IPS DF 6.9 (cell line): ENCODE data around the gene TAS2R10.
"Not testable (repeated sequence)": the region's sequence is repeated elsewhere in the genome, so short reads cannot be mapped to it uniquely, and the experiment has no call there.

ENCODE experiments used
- DNase-seq: peaks from one replicate; pipeline ENCODE4 v3.0.0-alpha.2; 2013; ENCODE audit warnings: low read depth, low spot score
- H3K27ac ChIP-seq: one replicate; pipeline ENCODE4 v1.5.1; 2013; ENCODE audit warnings: low read length, control low read depth
- H3K27me3 ChIP-seq: 2 replicates; pipeline ENCODE4 v1.6.1; 2013; ENCODE audit warnings: mild to moderate bottlenecking, low read length; ENCODE audit not compliant: control insufficient read depth, insufficient read depth
- H3K36me3 ChIP-seq: 2 replicates; pipeline ENCODE4 v1.6.1; 2013; ENCODE audit warnings: low read length; ENCODE audit not compliant: control insufficient read depth, insufficient read depth
- H3K4me1 ChIP-seq: 2 replicates; pipeline ENCODE4 v1.6.1; 2013; ENCODE audit warnings: low read length; ENCODE audit not compliant: control insufficient read depth, insufficient read depth
- H3K4me3 ChIP-seq: 2 replicates; pipeline ENCODE4 v1.5.1; 2013; ENCODE audit warnings: mild to moderate bottlenecking, low read length
- H3K9me3 ChIP-seq: 2 replicates; pipeline ENCODE4 v1.6.1; 2013; ENCODE audit warnings: low read length, inconsistent platforms; ENCODE audit not compliant: control insufficient read depth, insufficient read depth
- WGBS: extraction: QIAGEN DNeasy Blood & Tissue Kit; methylation state at CpG from one replicate; pipeline ENCODE4 v1.1.7; 2013; ENCODE audit warnings: mixed read lengths, missing lambda C conversion rate; ENCODE audit not compliant: insufficient read length, insufficient coverage; 5-methylcytosine and 5-hydroxymethylcytosine counted together

The TAS2R10 gene

DNA sequence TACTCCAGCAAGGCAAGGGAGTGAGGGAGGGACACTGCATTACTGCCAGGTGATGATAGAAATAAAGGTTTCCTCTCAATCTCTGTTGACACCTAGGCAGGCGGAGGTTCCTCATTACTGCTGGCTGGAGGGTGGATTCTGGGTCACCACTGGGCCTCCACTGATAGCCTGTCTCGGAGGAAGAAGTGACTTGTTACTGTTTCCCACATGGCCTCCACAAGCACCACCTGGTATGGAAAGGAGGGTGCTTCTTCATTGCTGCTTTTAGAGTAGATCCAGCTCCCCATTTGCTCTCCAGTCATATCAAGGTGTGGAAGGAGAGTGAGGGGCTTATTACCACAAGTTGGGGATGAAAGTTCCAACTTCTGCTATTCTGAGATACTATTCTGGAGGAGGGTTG, 16.7 kb upstream of the TAS2R10 start:
- H3K27ac ChIP-seq: no peak overlapping the region
- H3K4me3 ChIP-seq: no peak overlapping the region
- H3K36me3 ChIP-seq: no peaks in the 10 kb centered on the region
- no peaks in the 10 kb centered on the region for H3K9me3 ChIP-seq
- no peaks in the 10 kb centered on the region for H3K27me3 ChIP-seq
- DNase-seq: no peak
- H3K4me1 ChIP-seq: no peaks in the 10 kb centered on the region
- no CpG with 5 or more reads among the region's 2 CpGs for WGBS

DNA sequence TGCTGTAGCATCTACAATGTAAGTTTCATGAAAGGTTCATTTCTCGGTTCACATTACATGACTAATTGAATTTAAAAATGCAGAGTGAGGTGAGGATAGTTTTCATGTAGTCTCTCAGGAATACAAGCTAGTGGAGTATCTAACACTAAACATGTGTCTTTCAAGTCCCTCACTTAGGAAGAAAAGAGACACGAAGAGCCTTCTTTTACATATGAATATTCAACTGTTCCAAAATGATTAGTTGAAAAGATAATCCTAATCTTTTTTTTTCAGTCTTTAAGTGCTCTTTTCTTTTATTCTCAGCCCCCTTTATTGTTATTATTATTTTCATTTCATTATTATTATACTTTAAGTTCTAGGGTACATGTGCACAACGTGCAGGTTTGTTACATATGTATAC, 12.3 kb upstream of the TAS2R10 start:
- Histone ChIP-seq H3K27ac (no peak overlapping the region), H3K27me3 (no peaks in the 10 kb centered on the region), H3K4me3 (no peak overlapping the region), H3K9me3 (no peaks in the 10 kb centered on the region), H3K4me1 (no peaks in the 10 kb centered on the region), H3K36me3 (no peaks in the 10 kb centered on the region)
- no peak for DNase-seq
- no CpG with 5 or more reads among the region's 3 CpGs for WGBS

DNA sequence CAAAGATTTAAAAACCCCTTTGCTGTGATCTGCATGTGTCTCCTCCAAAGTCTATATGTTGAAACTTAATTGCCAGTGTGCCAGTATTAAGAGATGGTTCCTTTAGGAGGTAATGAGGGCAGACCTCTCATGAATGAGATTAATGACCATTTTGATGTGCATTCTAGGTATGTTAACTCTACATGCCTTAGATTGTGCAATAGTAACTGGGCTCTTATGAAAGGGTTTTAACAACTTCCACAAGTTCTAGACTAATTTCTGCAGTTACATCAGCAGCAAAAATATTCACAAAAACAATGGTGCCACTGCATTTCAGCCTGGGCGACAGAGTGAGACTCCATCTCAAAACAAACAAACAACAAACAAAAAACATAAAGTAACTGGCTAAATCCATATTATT, 3.8 kb upstream of the TAS2R10 start:
- no peaks in the 10 kb centered on the region for H3K36me3 ChIP-seq
- H3K9me3 ChIP-seq: no peaks in the 10 kb centered on the region
- no peaks in the 10 kb centered on the region for H3K27me3 ChIP-seq
- DNase-seq: no peak
- H3K4me3 ChIP-seq: no peak overlapping the region
- H3K4me1 ChIP-seq: no peaks in the 10 kb centered on the region
- no peak overlapping the region for H3K27ac ChIP-seq
- no CpG with 5 or more reads among the region's 1 CpG for WGBS

DNA sequence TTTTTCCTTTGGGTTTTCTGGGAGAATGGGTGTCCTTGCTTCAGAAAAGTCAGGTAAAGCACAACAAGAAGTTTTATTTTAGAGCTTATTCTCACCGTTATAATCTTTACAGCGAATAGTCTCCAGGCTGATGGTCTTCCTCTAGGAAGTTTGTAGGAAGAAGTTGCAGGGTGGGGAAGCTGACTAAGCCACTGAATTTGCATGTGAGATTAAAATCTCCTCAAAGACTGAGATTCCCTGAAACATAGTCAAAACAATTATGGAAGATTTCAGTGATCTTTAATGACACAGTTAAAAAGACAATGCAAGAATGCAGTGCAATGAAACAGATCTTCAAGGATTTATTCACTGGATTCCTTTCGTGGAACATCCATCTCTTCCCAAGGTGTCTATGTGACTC, 1.2 kb downstream of the TAS2R10 start:
- no peaks in the 10 kb centered on the region for H3K27me3 ChIP-seq
- no peak overlapping the region for H3K27ac ChIP-seq
- H3K9me3 ChIP-seq: no peaks in the 10 kb centered on the region
- H3K36me3 ChIP-seq: no peaks in the 10 kb centered on the region
- no CpG with 5 or more reads among the region's 3 CpGs for WGBS
- DNase-seq: no peak
- H3K4me1 ChIP-seq: no peaks in the 10 kb centered on the region
- no peak overlapping the region for H3K4me3 ChIP-seq

DNA sequence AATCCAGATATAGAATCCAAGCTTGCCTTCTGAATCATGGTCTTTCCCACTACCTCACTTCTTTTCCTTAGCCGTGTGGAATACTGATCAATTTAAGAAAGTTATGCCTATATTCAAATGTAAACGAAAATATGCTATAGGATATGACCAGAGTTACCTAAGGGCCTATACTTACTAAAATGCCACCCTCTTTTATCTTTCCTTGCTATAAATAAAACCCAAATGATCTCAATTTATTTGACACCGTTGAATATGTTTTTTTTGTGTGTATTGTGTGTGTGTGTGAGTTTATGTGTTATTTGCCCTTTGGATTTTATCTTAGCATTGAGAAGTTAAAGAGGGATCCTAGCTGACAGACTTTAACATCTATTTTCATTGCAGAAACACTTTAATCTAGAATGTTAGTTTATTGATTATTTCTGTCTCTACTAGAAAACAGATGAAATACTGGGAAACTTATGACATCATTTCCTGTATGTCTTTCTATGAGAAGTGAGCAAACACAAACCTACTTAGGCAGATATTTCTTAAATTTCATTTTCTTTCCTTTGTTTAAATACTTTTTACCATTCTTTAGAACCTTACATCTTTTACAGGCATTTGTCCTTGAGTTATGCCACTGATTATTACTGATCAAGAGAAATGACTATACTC, 14.1 kb downstream of the TAS2R10 start:
- no peak for DNase-seq
- no peaks in the 10 kb centered on the region; the same call in 1 of the 2 replicates for H3K27me3 ChIP-seq
- no peak overlapping the region for H3K4me3 ChIP-seq
- H3K27ac ChIP-seq: no peak overlapping the region
- H3K9me3 ChIP-seq: no peaks in the 10 kb centered on the region
- WGBS: 100% methylated on average over 1 of the region's 3 CpGs
- H3K4me1 ChIP-seq: no peaks in the 10 kb centered on the region
- H3K36me3 ChIP-seq: no peaks in the 10 kb centered on the region

DNA sequence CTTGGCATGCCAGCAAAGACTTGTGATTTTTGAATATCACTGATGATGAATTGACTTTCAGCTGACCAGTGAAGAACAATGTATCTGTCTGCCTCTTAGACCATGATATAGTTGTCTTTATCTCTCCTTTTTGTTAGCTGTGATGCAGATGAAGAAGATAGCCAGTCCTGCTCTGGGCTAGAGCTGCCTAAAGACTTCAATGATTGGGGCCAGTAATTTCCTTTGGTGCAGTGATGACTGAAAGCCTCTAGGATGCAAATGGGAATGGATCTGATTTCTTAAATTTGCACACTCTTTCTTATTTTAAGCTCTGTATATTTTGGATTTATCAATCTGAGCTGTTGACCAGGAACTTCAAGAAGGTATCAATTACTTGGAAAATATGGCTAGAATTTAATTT, 16.1 kb downstream of the TAS2R10 start, which contains the start of gene TAS2R9:
Gene TAS2R9, minus strand, starts transcription at position 101 of the 400 bp plus-strand sequence. Its CDS starts 93 bp downstream, at position 8.
- H3K4me1 ChIP-seq: no peaks in the 10 kb centered on the region
- no peaks in the 10 kb centered on the region for H3K9me3 ChIP-seq
- no peak for DNase-seq
- no peaks in the 10 kb centered on the region for H3K36me3 ChIP-seq
- no peak within 1 kb of the TSS for H3K27ac ChIP-seq
- H3K27me3 ChIP-seq: no peaks in the 10 kb centered on the region; the same call in 1 of the 2 replicates
- no peak within 1 kb of the TSS for H3K4me3 ChIP-seq

DNA sequence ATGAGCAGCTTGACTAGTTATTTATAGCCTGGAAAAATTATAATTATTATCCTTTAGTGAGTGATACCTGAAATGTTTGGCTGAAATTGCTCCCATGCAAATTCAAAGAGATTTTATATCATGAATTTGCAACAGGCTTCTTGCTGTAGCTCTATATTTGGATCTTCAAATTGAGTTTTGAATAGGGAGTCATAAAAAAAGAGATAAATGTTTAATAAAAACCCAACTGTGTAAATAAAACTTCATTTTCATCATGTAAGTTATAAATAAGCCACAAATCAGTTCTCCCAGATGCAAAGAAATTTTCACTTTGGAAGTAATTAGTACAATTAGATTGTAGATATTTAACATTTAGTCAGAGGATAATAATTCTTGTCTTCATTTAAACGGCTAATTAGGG, 19.0 kb downstream of the TAS2R10 start, which contains the start of gene TAS2R8:
Gene TAS2R8, minus strand, starts transcription at position 101 of the 400 bp plus-strand sequence. CDS start 306 bp downstream, outside the sequence.
- no CpG with 5 or more reads among the region's 1 CpG for WGBS
- H3K9me3 ChIP-seq: no peaks in the 10 kb centered on the region
- H3K36me3 ChIP-seq: no peaks in the 10 kb centered on the region
- H3K27ac ChIP-seq: no peak within 1 kb of the TSS
- no peaks in the 10 kb centered on the region for H3K4me1 ChIP-seq
- no peaks in the 10 kb centered on the region; the same call in 1 of the 2 replicates for H3K27me3 ChIP-seq
- DNase-seq: no peak
- H3K4me3 ChIP-seq: no peak within 1 kb of the TSS

DNA sequence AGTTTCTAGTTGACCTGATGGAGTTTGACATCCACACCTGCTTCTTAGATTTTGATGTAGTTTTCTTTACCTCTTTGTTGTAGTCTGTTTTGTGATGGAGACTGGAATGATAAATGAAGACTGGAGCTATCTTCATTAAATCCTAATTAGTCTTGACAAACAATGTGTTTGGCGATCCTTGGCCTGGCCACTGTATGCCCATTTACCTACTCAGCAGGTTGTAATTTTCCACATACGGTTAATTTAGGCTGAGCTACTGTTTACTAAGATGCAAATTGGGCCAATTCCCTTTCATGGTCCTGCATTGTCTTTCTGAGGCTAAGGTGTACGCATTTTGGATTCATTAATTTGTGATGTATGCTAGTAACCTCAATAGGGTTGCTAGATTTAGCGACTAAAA, 23.6 kb downstream of the TAS2R10 start, which contains the start of gene TAS2R7:
Gene TAS2R7, minus strand, starts transcription at position 41 of the 400 bp plus-strand sequence. CDS start 57 bp downstream, outside the sequence.
- Histone ChIP-seq H3K4me3 (no peak within 1 kb of the TSS), H3K27me3 (no peaks in the 10 kb centered on the region), H3K36me3 (no peaks in the 10 kb centered on the region), H3K27ac (no peak within 1 kb of the TSS), H3K9me3 (no peaks in the 10 kb centered on the region), H3K4me1 (no peaks in the 10 kb centered on the region)
- DNase-seq: no peak
- no CpG with 5 or more reads among the region's 4 CpGs for WGBS

DNA sequence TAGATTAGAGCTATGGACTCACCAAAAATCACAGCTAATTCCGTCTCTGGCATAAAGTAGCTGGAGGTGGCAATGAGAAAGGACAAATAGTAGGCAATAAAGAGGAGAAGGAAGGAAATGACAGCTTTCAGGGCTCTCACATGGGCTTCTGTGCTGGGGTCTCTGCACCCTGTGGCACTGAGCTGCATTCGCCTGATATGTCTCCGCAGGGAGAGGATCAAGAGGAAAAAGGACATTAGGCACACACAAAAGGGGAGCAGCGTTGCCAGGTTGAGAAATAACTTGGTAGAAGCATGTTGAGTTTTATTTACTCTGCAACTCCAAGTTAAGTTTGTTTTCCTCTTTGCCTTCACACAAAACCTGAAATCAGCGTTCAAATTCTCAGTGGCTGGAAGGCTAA, 24.4 kb downstream of the TAS2R10 start:
- no peaks in the 10 kb centered on the region for H3K4me1 ChIP-seq
- no peak for DNase-seq
- WGBS: no CpG with 5 or more reads among the region's 5 CpGs
- H3K9me3 ChIP-seq: no peaks in the 10 kb centered on the region
- no peaks in the 10 kb centered on the region for H3K36me3 ChIP-seq
- no peak overlapping the region for H3K4me3 ChIP-seq
- H3K27me3 ChIP-seq: no peaks in the 10 kb centered on the region
- no peak overlapping the region for H3K27ac ChIP-seq

DNA sequence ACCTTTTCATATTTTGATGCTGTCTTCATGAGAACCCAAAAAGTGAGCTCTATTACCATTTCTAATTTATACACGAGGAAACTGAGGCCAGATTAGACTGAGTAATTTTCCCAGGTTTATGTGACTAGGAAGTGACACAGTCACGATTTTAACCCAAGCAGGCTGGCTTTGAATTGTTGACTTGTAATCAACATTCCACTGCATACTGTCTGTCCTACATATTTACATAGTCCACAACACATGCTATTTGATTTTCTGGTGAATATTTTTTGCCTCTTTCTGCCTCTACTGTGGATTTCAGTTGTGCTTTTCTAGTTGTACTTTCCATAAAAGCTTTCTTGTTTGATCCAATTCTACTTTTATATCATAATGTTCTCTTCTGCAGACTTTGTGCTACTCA, 31.9 kb downstream of the TAS2R10 start:
- H3K27me3 ChIP-seq: no peaks in the 10 kb centered on the region
- no peak overlapping the region for H3K4me3 ChIP-seq
- no peak for DNase-seq
- H3K36me3 ChIP-seq: no peaks in the 10 kb centered on the region
- no CpG with 5 or more reads among the region's 2 CpGs for WGBS
- no peaks in the 10 kb centered on the region for H3K9me3 ChIP-seq
- no peak overlapping the region for H3K27ac ChIP-seq
- H3K4me1 ChIP-seq: no peaks in the 10 kb centered on the region

DNA sequence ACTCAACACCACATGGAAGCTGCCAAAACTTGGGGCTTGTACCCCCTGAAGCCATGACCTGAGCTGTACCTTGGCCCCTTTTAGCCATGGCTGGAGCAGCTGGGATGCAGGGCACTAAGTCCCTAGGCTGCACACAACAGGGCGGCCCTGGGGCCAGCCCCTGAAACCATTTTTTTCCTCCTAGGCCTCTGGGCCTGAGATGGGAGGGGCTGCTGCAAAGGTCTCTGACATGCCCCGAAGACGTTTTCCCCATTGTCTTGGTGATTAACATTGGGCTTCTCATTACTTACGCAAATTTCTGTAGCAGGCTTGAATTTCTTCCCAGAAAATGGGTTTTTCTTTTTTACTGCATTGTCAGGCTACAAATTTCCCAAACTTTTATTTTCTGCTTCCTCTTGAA, 34.4 kb downstream of the TAS2R10 start:
- WGBS: no CpG with 5 or more reads among the region's 4 CpGs
- not testable (repeated sequence) for H3K4me1 ChIP-seq, H3K9me3 ChIP-seq, H3K4me3 ChIP-seq, DNase-seq, H3K36me3 ChIP-seq, H3K27ac ChIP-seq, H3K27me3 ChIP-seq
